ENCODE measurements around the gene RANBP10. TPM values are rescaled to one million over a fixed set of nuclear protein-coding genes. Genes with fewer than 3 reads are reported as not detected.
A peak's percentile ranks its signal among the peaks of the same experiment; 100 is the strongest.

RANBP10 gene
- total RNA-seq, 1 donor from 2014 or later = 34.1 TPM

DNA sequence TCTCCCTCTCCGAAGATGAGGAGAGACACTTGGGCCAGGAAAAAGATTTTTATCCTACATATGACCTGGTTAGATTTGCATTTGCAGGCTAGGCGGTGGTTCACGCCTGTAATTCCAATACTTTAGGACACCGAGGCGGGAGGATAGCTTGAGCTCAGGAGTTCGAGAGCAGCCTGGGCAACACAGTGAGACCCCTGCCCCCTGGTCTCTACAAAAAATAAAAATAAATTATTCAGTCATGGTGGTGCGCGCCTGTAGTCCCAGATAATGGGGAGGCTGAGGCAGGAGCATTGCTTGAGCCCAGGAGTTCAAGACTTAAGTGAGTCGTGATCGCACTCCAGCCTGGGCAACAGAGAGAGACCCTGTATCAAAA is 27.9 kb upstream of the RANBP10 start:
- TF ChIP-seq, protein P1, sequence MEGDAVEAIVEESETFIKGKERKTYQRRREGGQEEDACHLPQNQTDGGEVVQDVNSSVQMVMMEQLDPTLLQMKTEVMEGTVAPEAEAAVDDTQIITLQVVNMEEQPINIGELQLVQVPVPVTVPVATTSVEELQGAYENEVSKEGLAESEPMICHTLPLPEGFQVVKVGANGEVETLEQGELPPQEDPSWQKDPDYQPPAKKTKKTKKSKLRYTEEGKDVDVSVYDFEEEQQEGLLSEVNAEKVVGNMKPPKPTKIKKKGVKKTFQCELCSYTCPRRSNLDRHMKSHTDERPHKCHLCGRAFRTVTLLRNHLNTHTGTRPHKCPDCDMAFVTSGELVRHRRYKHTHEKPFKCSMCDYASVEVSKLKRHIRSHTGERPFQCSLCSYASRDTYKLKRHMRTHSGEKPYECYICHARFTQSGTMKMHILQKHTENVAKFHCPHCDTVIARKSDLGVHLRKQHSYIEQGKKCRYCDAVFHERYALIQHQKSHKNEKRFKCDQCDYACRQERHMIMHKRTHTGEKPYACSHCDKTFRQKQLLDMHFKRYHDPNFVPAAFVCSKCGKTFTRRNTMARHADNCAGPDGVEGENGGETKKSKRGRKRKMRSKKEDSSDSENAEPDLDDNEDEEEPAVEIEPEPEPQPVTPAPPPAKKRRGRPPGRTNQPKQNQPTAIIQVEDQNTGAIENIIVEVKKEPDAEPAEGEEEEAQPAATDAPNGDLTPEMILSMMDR (IDR thresholded peaks at IDR 0.05; ENCODE audit: unreplicated experiment) = no peak
- DNase-seq (ENCODE audit: low spot score, unreplicated experiment) = no peak
- peak overlapping the region; percentile 84 for H3K27ac Mint-ChIP-seq
- no peaks in the 10 kb centered on the region for H3K27me3 Mint-ChIP-seq
- H3K9me3 Mint-ChIP-seq (ENCODE audit: low read depth) = no peaks in the 10 kb centered on the region
- H3K4me1 Mint-ChIP-seq (ENCODE audit: low read depth) = peaks cover 12% of the 10 kb centered on the region
- peaks cover 4% of the 10 kb centered on the region for H3K36me3 Mint-ChIP-seq (ENCODE audit: insufficient read depth)
- peak overlapping the region; percentile 92 for H3K4me3 Mint-ChIP-seq (ENCODE audit: low read depth)

DNA sequence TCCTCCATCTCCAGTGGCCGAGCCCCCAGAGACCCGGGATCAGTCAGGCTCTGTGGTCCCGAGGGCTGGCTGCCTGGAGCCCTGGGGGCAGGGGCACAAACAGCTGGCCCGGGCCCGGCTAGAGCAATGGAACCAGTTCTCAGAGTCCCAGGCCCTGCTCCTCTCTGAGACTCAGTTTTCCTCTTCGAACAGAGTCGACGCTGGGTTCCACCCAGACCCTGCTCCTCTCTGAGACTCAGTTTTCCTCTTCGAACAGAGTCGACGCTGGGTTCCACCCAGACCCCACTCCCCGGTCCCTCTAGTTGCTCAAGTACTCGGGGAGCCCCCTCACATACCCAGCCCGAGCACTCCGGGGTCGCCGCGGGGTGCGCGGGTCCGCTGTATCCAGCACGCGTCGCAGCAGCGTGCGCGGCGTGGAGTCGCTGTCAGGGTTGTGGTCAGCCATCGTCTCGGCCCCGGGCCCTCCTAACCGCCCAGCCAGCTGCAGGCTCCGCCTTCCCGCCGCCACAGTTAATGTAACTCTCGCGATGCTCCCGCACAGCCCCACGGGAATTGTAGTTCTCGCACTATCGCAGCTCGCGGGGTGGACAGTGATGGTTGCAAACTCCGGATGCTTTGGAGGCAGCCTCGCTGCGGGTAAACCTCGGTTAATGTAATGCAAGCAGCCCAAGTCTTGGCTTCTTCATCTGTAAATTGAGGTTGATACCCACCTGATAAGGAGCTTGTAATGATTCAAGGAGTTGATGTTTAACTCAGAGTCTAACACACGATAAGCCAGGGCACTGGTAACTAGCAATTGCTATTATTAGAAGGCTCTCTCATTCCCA is 27.3 kb upstream of the RANBP10 start:
- Mint-ChIP-seq H3K4me3 (ENCODE audit: low read depth) (peak overlapping the region; percentile 92), H3K4me1 (ENCODE audit: low read depth) (peaks cover 12% of the 10 kb centered on the region), H3K36me3 (ENCODE audit: insufficient read depth) (peaks cover 4% of the 10 kb centered on the region), H3K27ac (peak overlapping the region; percentile 84), H3K9me3 (ENCODE audit: low read depth) (no peaks in the 10 kb centered on the region), H3K27me3 (no peaks in the 10 kb centered on the region)
- TF ChIP-seq, protein P1 (IDR thresholded peaks at IDR 0.05; ENCODE audit: unreplicated experiment) = no peak
- DNase-seq (ENCODE audit: low spot score, unreplicated experiment) = peak; percentile 84

DNA sequence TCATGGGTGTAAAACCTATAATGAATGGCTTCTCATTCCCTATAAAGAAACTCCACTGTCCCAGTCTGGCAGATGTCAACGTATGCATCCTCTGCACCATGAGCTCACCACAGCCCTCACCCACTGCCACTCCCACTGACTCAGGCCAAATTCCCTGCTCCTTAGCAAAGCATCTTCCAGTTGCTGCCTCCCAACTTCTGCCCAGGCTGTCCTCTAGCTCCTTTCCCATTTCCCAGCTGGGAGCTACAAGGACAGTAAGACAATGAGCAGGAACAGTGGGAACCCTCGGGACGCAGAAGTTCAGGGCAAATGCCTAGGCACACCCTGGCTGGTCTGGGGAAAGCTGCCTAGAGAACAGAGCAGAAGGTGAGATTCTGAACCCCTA is 26.7 kb upstream of the RANBP10 start:
- Mint-ChIP-seq H3K27ac (peak overlapping the region; percentile 80), H3K27me3 (no peaks in the 10 kb centered on the region)

DNA sequence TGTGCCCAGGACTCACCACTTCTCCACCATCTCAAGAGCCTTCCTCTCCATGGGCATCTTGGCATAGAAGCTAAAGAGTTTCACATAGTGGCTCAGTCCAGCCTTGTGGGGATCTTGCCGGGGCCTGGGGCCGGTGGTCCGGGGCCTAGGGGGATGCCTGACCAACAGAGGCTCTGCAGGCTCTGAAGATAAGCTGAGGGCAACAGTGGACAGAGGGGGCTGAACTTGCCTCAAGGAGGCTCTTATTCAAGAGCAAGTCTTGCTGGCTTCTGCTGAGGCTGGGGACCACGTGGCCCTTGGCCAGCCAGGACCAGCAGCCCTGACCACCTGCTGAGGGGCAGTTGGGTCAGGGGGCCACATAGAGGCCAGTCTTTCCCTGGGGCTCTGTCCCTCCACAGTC is 22.3 kb upstream of the RANBP10 start:
- peaks cover 7% of the 10 kb centered on the region for H3K36me3 Mint-ChIP-seq (ENCODE audit: insufficient read depth)
- no peak overlapping the region for H3K4me3 Mint-ChIP-seq (ENCODE audit: low read depth)
- TF ChIP-seq, protein P1 (IDR thresholded peaks at IDR 0.05; ENCODE audit: unreplicated experiment) = no peak
- no peak overlapping the region for H3K27ac Mint-ChIP-seq
- no peaks in the 10 kb centered on the region for H3K9me3 Mint-ChIP-seq (ENCODE audit: low read depth)
- H3K27me3 Mint-ChIP-seq = no peaks in the 10 kb centered on the region
- peaks cover 7% of the 10 kb centered on the region for H3K4me1 Mint-ChIP-seq (ENCODE audit: low read depth)
- no peak for DNase-seq (ENCODE audit: low spot score, unreplicated experiment)

More for the DNA sequence above, 26.7 kb upstream of the RANBP10 start:
- Mint-ChIP-seq H3K4me1 (ENCODE audit: low read depth) (peaks cover 12% of the 10 kb centered on the region), H3K36me3 (ENCODE audit: insufficient read depth) (peaks cover 4% of the 10 kb centered on the region), H3K9me3 (ENCODE audit: low read depth) (no peaks in the 10 kb centered on the region), H3K4me3 (ENCODE audit: low read depth) (peak overlapping the region; percentile 92)
- no peak for DNase-seq (ENCODE audit: low spot score, unreplicated experiment)
- TF ChIP-seq, protein P1 (IDR thresholded peaks at IDR 0.05; ENCODE audit: unreplicated experiment) = no peak

DNA sequence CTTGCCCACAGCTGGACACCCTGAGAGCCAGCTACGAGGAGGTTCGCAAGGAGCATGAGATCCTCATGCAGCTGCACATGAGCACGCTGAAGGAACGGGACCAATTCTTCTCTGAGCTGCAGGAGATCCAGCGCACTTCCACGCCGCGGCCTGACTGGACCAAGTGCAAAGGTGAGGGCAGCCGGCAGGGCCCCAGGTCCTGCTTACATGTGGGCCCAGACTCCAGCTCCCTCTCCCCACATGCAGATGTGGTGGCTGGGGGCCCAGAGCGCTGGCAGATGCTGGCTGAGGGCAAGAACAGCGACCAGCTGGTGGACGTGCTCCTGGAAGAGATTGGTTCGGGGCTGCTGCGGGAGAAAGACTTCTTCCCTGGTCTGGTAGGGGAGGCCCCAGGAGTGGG is 19.5 kb upstream of the RANBP10 start:
- no peaks in the 10 kb centered on the region for H3K9me3 Mint-ChIP-seq (ENCODE audit: low read depth)
- no peak for DNase-seq (ENCODE audit: low spot score, unreplicated experiment)
- H3K4me3 Mint-ChIP-seq (ENCODE audit: low read depth) = no peak overlapping the region
- H3K36me3 Mint-ChIP-seq (ENCODE audit: insufficient read depth) = peaks cover 7% of the 10 kb centered on the region
- TF ChIP-seq, protein P1 (IDR thresholded peaks at IDR 0.05; ENCODE audit: unreplicated experiment) = no peak
- H3K27me3 Mint-ChIP-seq = no peaks in the 10 kb centered on the region
- H3K4me1 Mint-ChIP-seq (ENCODE audit: low read depth) = no peaks in the 10 kb centered on the region
- H3K27ac Mint-ChIP-seq = no peak overlapping the region
